HepG2 (cell line): ENCODE results near the gene FGFR3. TPM values are rescaled to one million over a fixed set of nuclear protein-coding genes. Genes with fewer than 3 reads are reported as not detected.

ENCODE experiments used
- ARID4A ChIP-seq: sonication (generic); formaldehyde crosslinking; IDR thresholded peaks from 2 replicates; pipeline ENCODE4 v1.5.0; 2020; ENCODE audit warnings: mild to moderate bottlenecking, missing genetic modification reagents, borderline replicate concordance
- ELF1 ChIP-seq: sonication (generic); formaldehyde crosslinking; IDR thresholded peaks from 2 replicates; pipeline ENCODE4 v1.4.0; 2020; ENCODE audit warnings: missing genetic modification reagents
- ELF4 ChIP-seq: sonication (generic); formaldehyde crosslinking; IDR thresholded peaks from 2 replicates; pipeline ENCODE4 v1.5.0; 2020; ENCODE audit warnings: missing genetic modification reagents, mild to moderate bottlenecking, moderate library complexity, borderline replicate concordance
- ISL2 ChIP-seq: sonication (generic); formaldehyde crosslinking; IDR thresholded peaks from 2 replicates; pipeline ENCODE4 v1.5.0; 2020; ENCODE audit warnings: missing genetic modification reagents
- REST ChIP-seq, 2 experiments: IDR thresholded peaks; 2 replicates each; pipeline ENCODE4 v1.6.1; 2011 to 2012; ENCODE audit warnings: low read length in 2 of 2, borderline replicate concordance in 1 of 2, low read depth in 1 of 2, mild to moderate bottlenecking in 1 of 2, moderate library complexity in 1 of 2
- ZBED4 ChIP-seq: sonication (generic); formaldehyde crosslinking; IDR thresholded peaks from 2 replicates; pipeline ENCODE4 v1.4.0; 2020; ENCODE audit warnings: missing genetic modification reagents, borderline replicate concordance
- ZNF251 ChIP-seq: sonication (generic); formaldehyde crosslinking; IDR thresholded peaks from 2 replicates; pipeline ENCODE4 v1.9.0; 2021; ENCODE audit warnings: mild to moderate bottlenecking, missing genetic modification reagents
- polyA plus RNA-seq, 8 experiments: library from polyadenylated mRNA; depleted of rRNA in 3 of 8; stranded (reverse) in 7 of 8; unstranded in 1 of 8; fragments of >200 nt; fragmentation: Illumina TruSeq in 4 of 8; extraction: Trizol in 4 of 8; gene quantifications; 2 replicates each; pipeline versions ENCODE4 v1.2.1 to v1.2.3, GENCODE V29; 2011 to 2016; ENCODE audit warnings: low read depth in 4 of 8, missing spikeins in 1 of 8, mixed read lengths in 1 of 8; ENCODE audit not compliant: insufficient read depth in 1 of 8
- total RNA-seq, 5 experiments: library from RNA; depleted of rRNA; stranded (reverse); fragments of >200 nt; fragmentation: Illumina TruSeq; extraction: Trizol; gene quantifications; 2 replicates each; pipeline ENCODE4 v1.2.3, GENCODE V29; 2016; ENCODE audit warnings: low read depth in 1 of 5
- TF ChIP-seq, protein P1 (sequence below): sonication (generic); formaldehyde crosslinking; IDR thresholded peaks from 2 replicates; pipeline ENCODE4 v1.4.0; 2020; ENCODE audit warnings: missing genetic modification reagents

Gene FGFR3
- total and polyA plus RNA-seq, 2 of the 13 experiments (the other 11 are each of a cell fraction or from before 2014, with no cell fraction given): 103 to 109 TPM

GRCh38 chr4:1779588-1780382 lies 13.3 kb upstream of the FGFR3 start (continued):
- peak; percentile 97 for TF ChIP-seq ZBED4 (CRISPR knock-in tag)
- no peak for TF ChIP-seq ELF4
- no peak for TF ChIP-seq ZNF251 (CRISPR knock-in tag)
- peak; percentile 88 for TF ChIP-seq ISL2 (CRISPR knock-in tag)
- peak; percentile 23; the same call in 1 of the 2 replicates for TF ChIP-seq ELF1 (CRISPR knock-in tag)
- TF ChIP-seq REST (IDR thresholded peaks at IDR 0.05; ENCODE audit: borderline replicate concordance in 1 of 2, low read depth in 1 of 2, low read length in 2 of 2): no peak
- TF ChIP-seq ARID4A (CRISPR knock-in tag): peak; percentile 83
- TF ChIP-seq, protein P1, sequence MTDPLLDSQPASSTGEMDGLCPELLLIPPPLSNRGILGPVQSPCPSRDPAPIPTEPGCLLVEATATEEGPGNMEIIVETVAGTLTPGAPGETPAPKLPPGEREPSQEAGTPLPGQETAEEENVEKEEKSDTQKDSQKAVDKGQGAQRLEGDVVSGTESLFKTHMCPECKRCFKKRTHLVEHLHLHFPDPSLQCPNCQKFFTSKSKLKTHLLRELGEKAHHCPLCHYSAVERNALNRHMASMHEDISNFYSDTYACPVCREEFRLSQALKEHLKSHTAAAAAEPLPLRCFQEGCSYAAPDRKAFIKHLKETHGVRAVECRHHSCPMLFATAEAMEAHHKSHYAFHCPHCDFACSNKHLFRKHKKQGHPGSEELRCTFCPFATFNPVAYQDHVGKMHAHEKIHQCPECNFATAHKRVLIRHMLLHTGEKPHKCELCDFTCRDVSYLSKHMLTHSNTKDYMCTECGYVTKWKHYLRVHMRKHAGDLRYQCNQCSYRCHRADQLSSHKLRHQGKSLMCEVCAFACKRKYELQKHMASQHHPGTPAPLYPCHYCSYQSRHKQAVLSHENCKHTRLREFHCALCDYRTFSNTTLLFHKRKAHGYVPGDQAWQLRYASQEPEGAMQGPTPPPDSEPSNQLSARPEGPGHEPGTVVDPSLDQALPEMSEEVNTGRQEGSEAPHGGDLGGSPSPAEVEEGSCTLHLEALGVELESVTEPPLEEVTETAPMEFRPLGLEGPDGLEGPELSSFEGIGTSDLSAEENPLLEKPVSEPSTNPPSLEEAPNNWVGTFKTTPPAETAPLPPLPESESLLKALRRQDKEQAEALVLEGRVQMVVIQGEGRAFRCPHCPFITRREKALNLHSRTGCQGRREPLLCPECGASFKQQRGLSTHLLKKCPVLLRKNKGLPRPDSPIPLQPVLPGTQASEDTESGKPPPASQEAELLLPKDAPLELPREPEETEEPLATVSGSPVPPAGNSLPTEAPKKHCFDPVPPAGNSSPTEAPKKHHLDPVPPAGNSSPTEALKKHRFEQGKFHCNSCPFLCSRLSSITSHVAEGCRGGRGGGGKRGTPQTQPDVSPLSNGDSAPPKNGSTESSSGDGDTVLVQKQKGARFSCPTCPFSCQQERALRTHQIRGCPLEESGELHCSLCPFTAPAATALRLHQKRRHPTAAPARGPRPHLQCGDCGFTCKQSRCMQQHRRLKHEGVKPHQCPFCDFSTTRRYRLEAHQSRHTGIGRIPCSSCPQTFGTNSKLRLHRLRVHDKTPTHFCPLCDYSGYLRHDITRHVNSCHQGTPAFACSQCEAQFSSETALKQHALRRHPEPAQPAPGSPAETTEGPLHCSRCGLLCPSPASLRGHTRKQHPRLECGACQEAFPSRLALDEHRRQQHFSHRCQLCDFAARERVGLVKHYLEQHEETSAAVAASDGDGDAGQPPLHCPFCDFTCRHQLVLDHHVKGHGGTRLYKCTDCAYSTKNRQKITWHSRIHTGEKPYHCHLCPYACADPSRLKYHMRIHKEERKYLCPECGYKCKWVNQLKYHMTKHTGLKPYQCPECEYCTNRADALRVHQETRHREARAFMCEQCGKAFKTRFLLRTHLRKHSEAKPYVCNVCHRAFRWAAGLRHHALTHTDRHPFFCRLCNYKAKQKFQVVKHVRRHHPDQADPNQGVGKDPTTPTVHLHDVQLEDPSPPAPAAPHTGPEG (CRISPR knock-in tag): peak; percentile 51; the same call in 1 of the 2 replicates
